ENCODE data around the gene PLK5.
"Not testable (repeated sequence)": the region's sequence is repeated elsewhere in the genome, so short reads cannot be mapped to it uniquely, and the experiment has no call there.

The PLK5 gene

GRCh38 chr19:1523412-1524286 lies at the start of gene PLK5:
Gene PLK5 (plus strand): TSS chr19:1524077. CDS start chr19:1526997, 2,920 bp downstream.
- no peak for DNase-seq (ENCODE audit: low read depth in 2 of 2)

- no peak for DNase-seq (ENCODE audit: low read depth in 2 of 2)
Measured at GRCh38 chr19:1474765-1475351, 49.0 kb upstream of the PLK5 start.

GRCh38 chr19:1475751-1476437 lies 48.0 kb upstream of the PLK5 start:
- no peak for DNase-seq (ENCODE audit: low read depth in 2 of 2)

GRCh38 chr19:1477056-1477455 lies 46.8 kb upstream of the PLK5 start:
- not testable (repeated sequence) for DNase-seq (ENCODE audit: low read depth in 2 of 2)

GRCh38 chr19:1478934-1479707 lies 44.8 kb upstream of the PLK5 start, which contains the start of gene C19orf25:
Gene C19orf25 (minus strand): TSS chr19:1479215. CDS start chr19:1478903, 312 bp downstream.
- DNase-seq (ENCODE audit: low read depth in 2 of 2): peak; percentile 85 to 94

GRCh38 chr19:1481224-1481892 lies 42.5 kb upstream of the PLK5 start:
- no peak for DNase-seq (ENCODE audit: low read depth in 2 of 2)

- DNase-seq (ENCODE audit: low read depth in 2 of 2): no peak
Measured at GRCh38 chr19:1481893-1482360, 42.0 kb upstream of the PLK5 start.

GRCh38 chr19:1482361-1483130 lies 41.3 kb upstream of the PLK5 start:
- DNase-seq (ENCODE audit: low read depth in 2 of 2): no peak

- no peak for DNase-seq (ENCODE audit: low read depth in 2 of 2)
Measured at GRCh38 chr19:1483131-1483978, 40.5 kb upstream of the PLK5 start.

- no peak for DNase-seq (ENCODE audit: low read depth in 2 of 2)
Measured at GRCh38 chr19:1483979-1484428, 39.9 kb upstream of the PLK5 start.

- no peak for DNase-seq (ENCODE audit: low read depth in 2 of 2)
Measured at GRCh38 chr19:1486720-1487575, 36.9 kb upstream of the PLK5 start.

- DNase-seq (ENCODE audit: low read depth in 2 of 2): no peak
Measured at GRCh38 chr19:1487576-1488281, 36.1 kb upstream of the PLK5 start.

GRCh38 chr19:1488282-1488601 lies 35.6 kb upstream of the PLK5 start:
- DNase-seq (ENCODE audit: low read depth in 2 of 2): no peak

GRCh38 chr19:1489463-1490310 lies 34.2 kb upstream of the PLK5 start:
- no peak for DNase-seq (ENCODE audit: low read depth in 2 of 2)

GRCh38 chr19:1490311-1491113 lies 33.4 kb upstream of the PLK5 start, which contains the start of gene PCSK4:
Gene PCSK4 (minus strand): TSS chr19:1490350. CDS start chr19:1490346, 4 bp downstream.
- peak; percentile 97 to 99 for DNase-seq (ENCODE audit: low read depth in 2 of 2)

Data from stimulated activated CD4-positive, alpha-beta T cell treated with anti-CD3 and anti-CD28 coated beads, Interleukin-12 subunit alpha, Interleukin-12 subunit beta, amount 100 ng/mL, for 24 hours (primary cell).